ENCODE measurements around the gene COL12A1. TPM values are rescaled to one million over a fixed set of nuclear protein-coding genes. Genes with fewer than 3 reads are reported as not detected.

COL12A1 gene
- total and polyA plus RNA-seq, 2 of the 13 experiments (the other 11 are each of a cell fraction or from before 2014, with no cell fraction given), result 0.02 TPM; not detected in 1

DNA sequence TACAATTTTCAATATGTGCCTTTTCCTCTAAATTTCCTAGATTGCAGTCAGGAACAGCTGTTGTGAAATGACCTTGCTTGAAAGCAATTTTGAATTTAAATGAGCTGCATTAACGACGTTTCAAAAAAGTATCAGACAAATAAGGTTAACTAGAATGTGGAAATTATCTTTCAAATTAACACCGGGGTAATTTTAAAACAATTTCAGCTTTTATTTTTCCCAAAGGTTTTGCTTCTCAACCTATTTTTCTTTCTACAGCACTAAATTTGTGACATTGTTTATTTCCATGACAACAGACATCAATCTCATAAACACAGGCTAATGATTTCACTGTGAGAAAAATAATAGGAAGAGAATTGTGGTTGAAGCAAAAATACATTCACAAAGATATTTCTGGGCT is 38.5 kb downstream of the COL12A1 start (continued):
- TF ChIP-seq CHD2 (IDR thresholded peaks at IDR 0.05; ENCODE audit: low read depth, low read length) (no peak), ATRX (CRISPR knock-in tag; IDR thresholded peaks at IDR 0.05; ENCODE audit: borderline replicate concordance) (no peak)

- FAIRE-seq (no peak), ATAC-seq (no peak), DNase-seq (ENCODE audit: low spot score) (no peak)
- 2% methylated on average over 2 of the region's 2 CpGs for whole genome bisulfite sequencing (ENCODE audit: low lambda C conversion rate)
- CTCF ChIA-PET (ENCODE audit: low intra/inter-chr PET ratio, low total read pairs), result no interaction called here
- intact Hi-C loops (cut with micrococcal nuclease; ENCODE audit: unreplicated experiment) (no loop called here), in situ Hi-C loops (cut with HindIII; ENCODE audit: extremely low pct_ligation_motif_present, low pct_unique_long_range_greater_than_20kb) (no loop called here)
- Histone ChIP-seq H3K4me2 (ENCODE audit: low read depth, low read length) (no peak overlapping the region), H3K36me3 (replicated peaks in 1 of 2; ENCODE audit: control insufficient read depth in 1 of 2, insufficient read depth in 2 of 2, low read length in 2 of 2) (no peaks in the 10 kb centered on the region), H3K27me3 (ENCODE audit: control insufficient read depth in 1 of 2, insufficient read depth in 2 of 2, low read length in 2 of 2) (no peaks in the 10 kb centered on the region), H3K27ac (ENCODE audit: extremely low read length, insufficient read depth, low read length) (no peak overlapping the region), H3K79me2 (ENCODE audit: insufficient read depth, low read length) (no peaks in the 10 kb centered on the region), H3K4me1 (ENCODE audit: insufficient read depth, low read length) (no peaks in the 10 kb centered on the region), H3K9me3 (ENCODE audit: low read length) (no peaks in the 10 kb centered on the region), H4K20me1 (ENCODE audit: insufficient read depth, low read length) (no peaks in the 10 kb centered on the region), H3K9ac (ENCODE audit: insufficient read depth, low read depth, low read length) (no peak overlapping the region), H3K4me3 (replicated peaks in 1 of 3; ENCODE audit: insufficient read depth in 1 of 3, low read depth in 2 of 3, low read length in 3 of 3) (no peak overlapping the region), H2AFZ (ENCODE audit: low read length) (no peak overlapping the region)
- POLR2A ChIA-PET, result no interaction called here
- BruUV-seq (replicated peaks), result no TSS peak
- TF ChIP-seq HNRNPUL1 (IDR thresholded peaks at IDR 0.05; ENCODE audit: low read depth, low read length) (no peak), SPEN (CRISPR knock-in tag; IDR thresholded peaks at IDR 0.05; ENCODE audit: low read depth) (no peak), ZBTB33 (CRISPR knock-in tag; IDR thresholded peaks at IDR 0.05) (no peak), RFX1 (IDR thresholded peaks at IDR 0.05) (no peak), ZNF558 (CRISPR knock-in tag; IDR thresholded peaks at IDR 0.05; ENCODE audit: borderline replicate concordance) (no peak), GABPB1 (CRISPR knock-in tag; IDR thresholded peaks at IDR 0.05) (no peak), NFKB2 (CRISPR knock-in tag; IDR thresholded peaks at IDR 0.05; ENCODE audit: borderline replicate concordance) (no peak), MNT (IDR thresholded peaks at IDR 0.05) (no peak), FOXP1 (IDR thresholded peaks at IDR 0.05) (no peak), FOXP1 (CRISPR knock-in tag; IDR thresholded peaks at IDR 0.05) (no peak), HOXA5 (CRISPR knock-in tag; IDR thresholded peaks at IDR 0.05) (no peak), PRMT3 (CRISPR knock-in tag; IDR thresholded peaks at IDR 0.05; ENCODE audit: borderline replicate concordance, low read depth) (no peak)
Measured at GRCh38 chr6:75166773-75167172, 39.1 kb downstream of the COL12A1 start.
